Peyer's patch (tissue), 4 donors: ENCODE measurements around the gene DNAH3.

Experiments used
- CTCF ChIP-seq, 6 experiments: fragments of 450-650 bp in 4 of 6; fragments of 200-600 bp in 2 of 6; sonication (generic) in 1 of 6; IDR thresholded peaks; one replicate each; pipeline ENCODE4 v1.5.1; 2017 to 2019; ENCODE audit warnings: antibody characterized with exemption in 6 of 6, mild to moderate bottlenecking in 3 of 6, moderate library complexity in 1 of 6
- POLR2A ChIP-seq, 2 donors: fragments of 450-650 bp; IDR thresholded peaks; one replicate each; pipeline ENCODE4 v1.5.1; 2017; ENCODE audit warnings: antibody characterized with exemption in 2 of 2, mild to moderate bottlenecking in 2 of 2, moderate library complexity in 2 of 2

GRCh38 chr16:20923876-20924275, 226.8 kb downstream of the DNAH3 start:
- TF ChIP-seq CTCF (IDR thresholded peaks at IDR 0.05) (no peak), POLR2A (IDR thresholded peaks at IDR 0.05) (no peak)
